GM19438 (cell line): Measurements from ENCODE around the gene CCL17.
"Not testable (repeated sequence)": the region's sequence is repeated elsewhere in the genome, so short reads cannot be mapped to it uniquely, and the experiment has no call there.

ENCODE experiments used
- ATAC-seq: cut with Tn5 transposase; IDR thresholded peaks from one replicate; pipeline ENCODE4 v1.9.1; 2021; ENCODE audit warnings: low read depth; ENCODE audit not compliant: unreplicated experiment

CCL17 gene

DNA sequence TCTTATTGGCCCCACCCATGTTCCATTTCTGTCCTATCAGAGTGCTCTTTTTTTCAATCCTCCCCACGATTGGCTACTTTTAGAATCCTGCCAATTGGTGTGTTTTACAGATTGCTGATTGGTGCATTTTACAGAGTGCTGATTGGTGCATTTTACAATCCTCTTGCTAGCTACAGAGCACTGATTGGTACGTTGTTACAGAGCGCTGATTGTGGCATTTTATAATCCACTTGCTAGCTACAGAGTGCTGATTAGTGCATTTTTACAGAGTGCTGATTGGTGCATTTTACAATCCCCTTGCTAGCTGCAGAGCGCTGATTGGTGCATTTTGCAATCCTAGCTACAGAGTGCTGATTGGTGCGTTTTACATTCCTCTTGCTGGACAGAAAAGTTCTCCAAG is 9.5 kb upstream of the CCL17 start:
- ATAC-seq, result no peak

DNA sequence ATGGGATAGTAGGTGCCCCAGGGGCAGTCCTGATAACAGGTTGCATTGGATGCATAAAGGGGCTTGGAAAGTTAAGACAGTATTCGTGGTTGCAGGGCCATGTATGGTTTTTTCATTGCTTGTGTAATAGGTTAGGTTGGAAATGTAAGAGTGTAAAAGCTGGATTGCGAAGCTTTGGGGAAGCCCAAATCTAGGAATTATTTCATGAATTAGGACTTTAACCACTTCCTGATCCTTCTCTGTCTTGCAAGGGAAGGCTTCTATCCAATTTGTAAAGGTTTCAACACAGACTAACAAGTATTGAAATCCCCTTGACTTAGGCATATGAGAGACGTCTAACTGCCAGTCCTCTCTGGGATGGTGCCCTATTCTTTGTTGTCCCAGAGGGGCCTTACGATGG is 7.8 kb upstream of the CCL17 start:
- no peak for ATAC-seq

DNA sequence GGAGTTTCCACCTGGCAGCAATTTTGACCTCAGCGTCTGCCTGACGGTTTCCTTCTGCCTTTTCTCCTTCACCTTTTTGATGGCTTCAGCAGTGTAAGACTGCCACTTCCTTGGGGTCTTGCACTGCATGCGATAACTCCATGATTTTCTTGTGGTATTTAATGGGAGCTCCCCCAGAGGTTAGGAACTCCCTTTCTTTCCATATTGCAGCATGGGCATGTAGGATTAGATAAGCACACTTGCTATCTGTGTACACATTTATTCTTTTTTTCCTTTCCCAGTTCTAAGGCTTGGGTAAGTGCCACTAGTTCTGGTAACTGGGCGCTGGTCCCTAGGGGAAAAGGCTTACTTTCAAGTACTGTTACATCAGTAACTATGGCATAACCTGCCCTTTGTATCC is 7.1 kb upstream of the CCL17 start:
- not testable (repeated sequence) for ATAC-seq

DNA sequence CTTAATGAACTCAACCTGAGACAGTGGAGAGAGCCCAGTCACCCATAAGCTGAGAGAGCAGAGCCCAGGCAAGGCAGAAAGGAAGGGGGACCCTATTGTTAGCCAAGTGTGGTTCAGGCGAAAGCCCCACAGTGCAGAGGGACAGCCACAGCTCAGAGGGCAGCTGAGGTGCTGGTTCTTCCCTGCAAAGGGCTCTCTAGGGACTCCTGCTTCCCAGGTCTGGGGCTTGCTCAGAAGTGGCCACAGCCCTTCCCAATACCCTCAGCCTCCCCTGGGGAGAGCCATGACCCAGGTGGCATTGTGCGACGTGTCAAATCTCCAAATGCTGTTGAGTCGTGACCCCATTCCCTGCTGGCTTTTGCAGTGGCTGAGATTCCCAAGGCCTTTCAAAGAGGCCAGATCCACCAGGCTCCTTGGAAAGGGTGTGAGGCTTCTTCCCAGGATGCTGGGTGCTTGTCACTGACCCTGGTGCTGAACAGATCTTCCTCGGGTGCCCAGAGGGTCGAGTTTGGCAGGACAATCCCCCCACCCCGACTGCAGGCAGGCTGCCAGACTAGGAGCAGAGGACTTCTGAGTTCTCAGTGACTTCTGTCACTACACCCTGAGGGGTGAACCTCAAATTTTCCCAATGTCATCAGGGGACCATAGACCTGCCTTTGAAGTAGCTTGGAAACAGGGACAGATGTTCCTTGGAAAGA is 2.5 kb upstream of the CCL17 start:
- ATAC-seq, result no peak

DNA sequence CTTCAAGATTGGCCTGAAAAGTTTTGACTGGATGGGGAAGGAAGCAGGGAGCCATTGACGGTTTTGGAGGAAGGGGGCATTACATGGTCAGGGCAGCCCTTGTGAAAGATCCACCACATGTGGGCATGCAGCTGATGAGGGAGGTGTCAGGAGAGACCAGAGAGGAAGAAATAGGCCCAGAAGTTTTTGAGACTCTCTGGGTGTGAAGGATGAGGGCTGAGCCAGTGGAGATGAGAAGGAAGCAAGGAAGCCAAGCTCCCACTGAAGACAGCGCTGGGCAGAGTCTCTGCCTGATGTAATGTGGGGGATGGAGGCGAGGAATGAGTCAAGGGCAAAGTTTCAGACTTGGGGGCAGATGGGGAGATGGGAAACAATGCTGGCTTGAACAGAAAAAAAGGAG is 530 bp downstream of the CCL17 start:
- ATAC-seq, result no peak

DNA sequence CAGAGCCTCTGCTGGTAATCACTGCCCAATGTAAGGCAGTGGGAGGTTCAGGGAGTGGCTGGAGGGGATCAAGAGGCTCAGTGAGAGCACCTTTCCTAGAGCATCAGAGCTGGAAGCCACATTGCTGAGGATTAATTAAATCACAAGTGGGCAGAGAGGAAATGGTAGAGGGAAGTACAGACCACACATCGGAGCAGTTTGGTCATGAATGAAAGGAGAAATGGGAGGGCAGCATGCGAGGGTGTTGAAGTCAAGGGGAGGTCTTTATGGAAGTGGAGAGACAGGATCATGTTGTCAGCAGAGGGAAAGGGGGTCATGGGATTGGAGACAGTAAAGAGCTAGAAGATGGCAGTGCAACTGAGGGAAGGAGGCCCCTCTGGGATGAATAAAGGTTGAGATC is 2.3 kb downstream of the CCL17 start:
- no peak for ATAC-seq

DNA sequence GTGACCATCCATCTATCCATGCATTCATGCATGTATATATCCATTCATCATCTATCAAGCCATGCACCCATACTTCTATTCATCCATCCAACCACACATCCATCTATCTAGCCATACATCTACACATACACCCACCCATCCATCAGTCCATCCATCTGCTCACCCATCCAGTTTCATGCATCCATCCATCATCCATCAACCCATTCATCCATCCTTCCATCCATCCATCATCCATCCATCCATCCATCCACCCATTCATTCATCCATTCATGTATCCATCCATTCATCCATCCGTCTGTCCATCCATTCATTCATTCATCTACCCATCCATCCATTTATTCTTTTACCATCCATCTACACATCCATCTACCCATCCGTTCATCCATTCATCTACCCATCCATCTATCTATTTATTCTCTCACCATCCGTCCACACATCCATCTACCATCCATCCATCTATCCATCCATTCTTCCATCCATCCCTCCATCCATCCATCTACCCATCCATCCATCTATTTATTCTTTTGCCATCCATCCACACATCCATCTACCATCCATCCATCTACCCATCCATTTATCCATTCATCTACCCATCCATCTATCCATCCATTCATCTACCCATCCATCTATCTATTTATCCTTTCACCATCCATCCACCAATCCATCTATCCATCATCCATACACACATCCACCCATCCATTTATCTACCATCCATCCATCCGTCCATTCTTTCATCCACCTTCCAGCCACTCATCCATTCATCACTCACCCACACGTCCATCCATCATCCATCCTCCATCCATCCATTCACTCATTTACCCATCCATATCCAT is 3.2 kb downstream of the CCL17 start:
- no peak for ATAC-seq

DNA sequence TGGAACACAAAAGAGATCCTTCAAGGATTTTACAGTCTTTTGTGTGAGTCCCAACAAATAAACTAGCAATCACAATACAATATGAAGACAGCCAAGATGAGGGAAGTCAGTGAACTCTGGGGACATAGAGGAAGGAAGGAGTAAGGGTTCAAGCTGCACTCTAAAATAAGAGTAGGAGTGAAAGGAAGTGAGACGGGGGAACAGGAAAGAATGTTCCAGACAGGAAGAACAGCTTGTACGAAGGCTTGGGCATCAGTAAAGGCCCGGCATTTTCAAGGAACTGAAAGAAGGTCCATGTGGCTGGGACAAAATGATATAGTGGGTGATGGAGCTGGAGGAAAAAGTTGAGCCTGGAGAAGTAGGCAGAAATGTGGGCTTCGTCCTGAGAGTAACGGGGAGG is 4.5 kb downstream of the CCL17 start:
- ATAC-seq, result no peak

DNA sequence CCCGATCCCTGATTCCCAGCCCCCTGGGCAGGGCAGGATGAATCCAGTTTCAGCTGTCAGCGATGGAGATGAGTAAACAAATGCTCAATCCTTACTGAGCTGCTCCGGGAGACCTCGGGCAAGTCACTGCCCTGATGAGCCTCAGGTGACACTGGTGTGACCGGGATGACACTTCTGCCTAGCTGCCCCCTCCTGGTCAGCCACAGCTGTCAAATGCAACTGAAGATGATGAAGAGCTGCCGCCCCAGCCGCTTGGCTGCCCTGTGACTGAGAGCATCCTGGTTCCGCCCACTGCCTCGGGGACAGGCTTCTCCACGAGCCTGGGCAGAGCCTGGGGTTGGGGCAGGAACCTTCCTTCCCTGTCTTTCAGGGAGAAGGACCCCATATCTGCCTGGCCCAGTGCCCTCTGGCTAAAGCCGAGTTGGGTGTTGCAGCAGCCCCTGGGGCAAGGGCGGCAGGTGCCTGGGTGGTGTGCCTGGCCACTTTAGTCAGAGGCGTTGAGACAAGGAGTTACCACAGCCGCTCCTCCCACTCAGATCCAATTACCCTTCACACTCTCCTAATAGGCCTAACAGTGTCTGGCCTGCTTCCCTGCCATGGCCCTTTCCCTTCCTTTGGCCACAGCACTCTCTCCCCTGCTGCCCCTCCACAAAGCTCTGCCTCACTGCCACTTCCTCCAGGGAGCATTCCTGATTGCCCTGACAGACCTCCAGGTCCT is 5.5 kb downstream of the CCL17 start:
- no peak for ATAC-seq

DNA sequence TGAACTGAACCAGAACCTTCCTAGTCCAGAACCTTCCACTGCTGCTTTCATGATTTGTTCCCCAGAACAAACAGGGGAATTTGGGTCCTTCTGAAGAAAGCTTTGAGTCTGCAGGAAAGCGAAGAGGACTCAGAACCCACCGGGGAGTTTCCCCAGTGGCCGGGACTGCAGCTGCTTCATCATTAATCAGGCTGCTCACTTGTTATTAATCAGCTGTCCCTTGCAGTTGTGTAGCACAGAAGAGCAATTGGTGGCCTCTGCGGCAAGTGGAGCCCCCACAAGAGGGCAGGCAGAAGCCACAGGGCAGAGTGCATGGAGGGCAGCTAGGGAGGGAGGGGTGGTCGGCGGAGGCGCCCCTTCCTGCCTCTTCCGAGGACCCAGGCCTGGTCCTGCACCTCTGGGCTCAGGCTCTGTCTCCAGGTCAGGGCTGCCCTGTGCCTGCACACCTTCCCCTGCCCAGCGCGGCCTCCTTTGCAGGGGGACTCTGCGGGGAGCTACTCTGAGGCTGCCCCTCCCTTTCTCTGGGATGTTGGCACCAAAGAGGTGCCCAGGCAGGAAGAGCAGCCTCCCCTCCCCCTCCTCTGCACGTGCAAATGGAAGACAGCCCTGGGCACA is 6.9 kb downstream of the CCL17 start:
- ATAC-seq, result no peak

DNA sequence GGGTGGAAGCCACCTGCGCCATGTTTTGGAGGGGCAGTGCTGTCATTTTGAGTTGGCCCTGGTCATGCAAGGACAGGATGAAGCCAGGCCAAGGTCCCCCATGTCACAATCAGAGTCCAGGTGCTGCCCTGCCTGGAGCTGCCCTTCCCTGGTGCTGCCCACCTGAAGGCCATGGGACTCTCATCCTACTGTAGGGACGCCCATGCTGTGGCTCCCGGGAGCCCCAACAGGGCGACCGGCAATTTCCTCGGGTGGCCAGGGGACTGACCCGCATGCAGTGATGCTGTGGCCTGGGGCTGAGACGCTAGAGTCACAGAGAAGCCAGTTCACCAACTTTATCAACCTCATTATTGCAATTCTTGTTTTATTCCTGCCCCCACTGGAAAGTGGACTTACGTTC is 8.0 kb downstream of the CCL17 start:
- no peak for ATAC-seq

DNA sequence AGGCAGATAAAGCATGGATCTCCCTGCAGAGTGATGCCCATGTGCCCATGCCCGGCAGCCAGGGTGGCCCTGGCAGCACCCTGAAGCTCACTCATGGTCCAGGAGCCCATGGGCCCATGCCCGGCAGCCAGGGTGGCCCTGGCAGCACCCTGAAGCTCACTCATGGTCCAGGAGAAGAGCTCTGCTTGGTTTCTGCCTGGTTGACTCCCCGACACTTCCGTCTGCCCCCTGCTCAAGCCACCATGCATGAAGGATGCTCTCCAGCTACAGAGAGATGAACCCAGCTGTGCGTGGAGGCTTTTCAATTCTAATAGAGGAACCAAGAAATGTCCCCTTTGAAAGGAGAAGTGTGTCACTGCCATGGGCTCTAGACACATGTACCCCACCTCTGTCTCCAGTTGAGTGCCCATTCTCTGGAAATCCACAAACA is 8.7 kb downstream of the CCL17 start:
- peak; percentile 76 for ATAC-seq

DNA sequence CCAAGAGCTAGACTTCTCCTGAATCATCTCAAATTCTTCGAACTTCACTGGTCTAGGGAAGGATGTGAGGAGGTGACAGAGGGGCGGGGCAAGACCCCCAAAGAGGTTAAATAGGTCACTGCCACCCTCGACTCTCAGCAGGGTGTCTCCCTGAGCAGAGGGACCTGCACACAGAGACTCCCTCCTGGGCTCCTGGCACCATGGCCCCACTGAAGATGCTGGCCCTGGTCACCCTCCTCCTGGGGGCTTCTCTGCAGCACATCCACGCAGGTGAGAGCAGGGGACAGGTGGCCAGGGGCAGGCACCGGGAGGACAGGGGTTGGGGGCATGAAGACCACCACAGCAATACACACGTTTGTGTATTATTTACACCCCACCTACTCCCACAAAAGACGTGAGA is 9.2 kb downstream of the CCL17 start:
- ATAC-seq, result no peak

DNA sequence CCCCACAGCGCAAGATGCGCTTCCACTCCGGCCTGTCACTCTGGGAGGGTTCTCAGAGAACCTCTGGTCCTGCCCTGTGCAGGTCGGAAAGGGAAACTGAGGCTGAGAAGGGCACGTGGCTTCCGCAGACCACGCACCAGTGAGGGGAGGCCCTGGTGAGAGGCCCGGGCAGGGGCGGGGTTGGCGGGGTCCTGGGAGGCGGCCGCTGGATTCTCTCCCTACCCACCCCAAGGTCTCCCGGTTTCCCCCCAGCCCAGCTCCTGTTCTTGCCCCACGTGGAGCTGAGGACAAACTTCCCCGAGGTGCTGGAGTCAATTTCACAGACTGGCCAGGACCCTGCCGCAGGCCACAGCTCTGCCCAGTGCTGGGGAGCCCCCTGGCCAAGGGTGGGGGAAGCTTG is 11.5 kb downstream of the CCL17 start:
- no peak for ATAC-seq

DNA sequence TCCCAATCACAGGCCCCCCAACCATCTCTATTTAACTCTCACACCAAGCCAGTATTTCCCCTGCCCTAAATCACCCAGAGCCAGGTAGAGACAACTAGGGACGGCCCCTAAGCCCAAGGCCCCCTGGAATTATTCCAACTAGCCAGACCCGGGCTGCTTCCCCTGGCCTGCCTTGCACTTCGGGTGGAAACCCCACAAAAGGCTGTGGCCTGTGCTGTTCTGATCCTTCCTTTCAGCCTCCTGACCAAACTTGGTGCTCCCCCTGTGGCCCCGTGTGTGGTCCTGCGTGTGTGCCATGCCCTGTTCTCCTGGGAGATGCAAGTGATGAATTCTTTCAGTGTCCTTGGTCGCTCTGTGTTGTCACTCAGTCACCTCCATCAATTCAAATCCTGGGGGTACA is 14.9 kb downstream of the CCL17 start:
- no peak for ATAC-seq

DNA sequence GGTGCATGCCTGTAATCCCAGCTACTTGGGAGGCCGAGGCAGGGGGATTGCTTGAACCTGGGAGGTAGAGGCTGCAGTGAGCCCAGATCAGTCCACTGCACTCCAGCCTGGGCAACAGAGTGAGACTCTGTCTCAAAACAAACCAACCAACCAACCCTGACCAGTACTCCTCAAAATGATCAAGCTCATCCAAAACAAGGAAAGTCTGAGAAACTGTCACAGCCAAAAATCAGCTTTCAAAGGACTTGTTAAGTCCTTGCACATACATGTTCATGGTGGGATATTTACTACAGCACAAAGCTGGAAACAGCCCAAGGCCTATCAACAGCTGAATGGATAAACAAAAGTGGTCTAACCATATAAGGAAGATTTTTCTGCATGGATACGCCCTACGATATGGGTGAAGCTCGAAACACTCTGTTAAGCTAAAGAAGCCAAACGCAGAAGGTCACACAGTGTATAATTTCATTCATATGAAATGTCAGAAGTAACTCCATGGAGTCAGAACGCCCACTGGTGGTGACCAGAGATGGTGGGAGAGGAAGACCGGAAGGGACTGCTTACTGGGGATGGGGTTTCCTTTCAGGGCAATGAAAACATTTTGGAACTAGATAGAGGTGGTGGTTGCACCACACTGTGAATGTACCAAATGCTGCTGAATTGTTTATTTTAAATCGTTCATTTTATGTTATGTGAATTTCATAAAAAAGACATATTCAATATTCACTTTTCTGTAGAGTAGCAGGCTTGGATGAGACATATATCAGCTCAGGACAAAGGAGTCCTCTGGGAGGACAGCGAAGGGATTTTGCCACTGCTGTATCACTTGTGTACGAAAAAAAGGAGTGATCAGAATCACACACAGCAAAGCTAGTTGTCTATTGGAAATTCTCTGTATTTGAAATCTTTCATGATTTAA is 17.7 kb downstream of the CCL17 start:
- no peak for ATAC-seq

DNA sequence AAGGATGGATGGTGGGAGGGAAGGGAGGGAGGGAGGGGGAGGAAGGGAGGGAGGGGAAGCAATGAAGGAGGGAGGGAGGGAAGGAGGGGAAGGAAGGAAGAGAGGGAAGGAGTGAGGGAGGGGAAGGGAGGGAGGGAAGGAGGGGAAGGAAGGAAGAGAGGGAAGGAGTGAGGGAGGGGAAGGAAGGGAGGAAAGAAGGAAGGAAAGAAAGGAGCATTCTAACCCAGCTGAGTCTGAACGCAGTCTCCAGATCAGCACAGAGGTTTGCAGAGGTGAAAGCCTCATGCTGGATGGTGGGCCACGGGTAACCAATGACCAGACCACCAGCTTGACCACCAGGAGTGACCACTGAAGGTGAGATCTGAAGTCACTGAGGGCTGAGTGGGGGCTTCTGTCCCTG is 18.6 kb downstream of the CCL17 start:
- ATAC-seq, result no peak

DNA sequence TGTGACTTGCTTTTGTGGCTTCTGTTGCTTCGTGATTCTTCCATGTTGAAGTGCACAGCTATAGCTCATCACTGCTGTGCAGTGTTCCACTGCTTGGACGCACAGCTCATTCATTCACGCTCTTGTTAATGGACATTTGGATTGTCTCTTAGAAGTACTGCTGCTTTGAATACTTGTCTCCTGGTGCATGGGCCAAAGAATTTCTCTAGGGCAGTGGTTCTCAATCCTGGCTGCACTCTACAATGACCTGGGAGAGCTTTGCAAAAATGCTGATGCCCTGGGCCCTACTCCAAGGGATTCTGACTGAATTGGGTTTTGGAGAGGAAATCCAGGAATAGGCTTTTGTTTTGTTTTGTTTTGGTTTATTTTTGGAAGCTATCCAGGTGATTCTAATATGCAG is 20.0 kb downstream of the CCL17 start:
- ATAC-seq, result no peak

DNA sequence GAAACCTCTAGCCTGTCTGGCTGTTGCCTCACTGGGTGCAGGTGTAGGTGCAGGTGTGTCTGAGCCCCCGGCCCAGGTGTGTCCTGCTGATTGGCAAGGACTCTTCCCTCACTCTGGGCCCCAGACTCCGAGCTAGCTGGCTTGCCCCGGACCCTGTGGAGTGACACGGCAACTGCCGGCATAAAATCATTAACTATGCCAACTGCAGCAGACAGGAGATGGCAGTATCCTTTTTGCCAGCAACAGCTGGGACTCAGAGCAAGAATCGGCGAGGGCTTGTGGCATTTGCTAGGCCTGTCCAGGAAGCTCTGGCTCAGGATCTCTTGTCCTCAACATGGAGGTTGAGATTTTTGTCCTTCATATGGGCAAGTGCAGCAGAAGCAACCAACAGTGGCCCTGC is 21.8 kb downstream of the CCL17 start:
- no peak for ATAC-seq

DNA sequence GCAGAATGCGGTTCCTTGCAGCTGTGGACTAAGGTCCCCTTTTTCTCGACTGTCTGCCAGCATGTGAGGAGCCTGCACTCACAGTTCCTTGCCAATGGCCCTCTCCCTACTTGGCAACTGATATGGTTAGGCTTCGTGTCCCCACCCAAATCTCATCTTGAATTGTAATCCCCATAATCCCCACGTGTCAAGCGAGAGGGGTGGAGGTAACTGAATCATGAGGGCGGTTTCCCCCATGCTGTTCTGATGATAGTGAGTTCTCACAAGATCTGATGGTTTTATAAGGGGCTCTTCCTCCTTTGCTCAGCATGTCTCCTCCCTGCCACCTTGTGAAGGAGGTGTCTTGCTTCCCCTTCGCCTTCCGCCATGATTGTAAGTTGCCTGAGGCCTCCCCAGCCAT is 22.7 kb downstream of the CCL17 start:
- no peak for ATAC-seq
